MM.1S (cell line): ENCODE results near the gene LURAP1L.

Experiments
- DNase-seq: peaks from one replicate; pipeline ENCODE4 v3.0.0-alpha.2; 2015
- H2AFZ ChIP-seq: fragments of 300-600 bp; sonication (generic); 2 replicates; pipeline ENCODE4 v1.6.0; 2016; ENCODE audit warnings: antibody characterized with exemption, low read length
- H3F3A ChIP-seq: fragments of 300-600 bp; sonication (generic); 2 replicates; pipeline ENCODE4 v1.6.1; 2016; ENCODE audit warnings: mild to moderate bottlenecking, antibody characterized with exemption, low read length, moderate library complexity, mixed read lengths; ENCODE audit not compliant: insufficient read depth
- H3K27ac ChIP-seq: fragments of 300-600 bp; sonication (generic); 2 replicates; pipeline ENCODE4 v1.5.1; 2016; ENCODE audit warnings: mild to moderate bottlenecking, low read length
- H3K27me3 ChIP-seq: fragments of 300-600 bp; sonication (generic); replicated peaks from 2 replicates; pipeline ENCODE4 v1.6.0; 2016; ENCODE audit warnings: low read length; ENCODE audit not compliant: insufficient read depth
- H3K36me3 ChIP-seq: fragments of 300-600 bp; sonication (generic); replicated peaks from 2 replicates; pipeline ENCODE4 v1.6.1; 2016; ENCODE audit warnings: mild to moderate bottlenecking, low read length, mixed read lengths; ENCODE audit not compliant: insufficient read depth
- H3K4me1 ChIP-seq: fragments of 300-600 bp; sonication (generic); 2 replicates; pipeline ENCODE4 v1.6.1; 2016; ENCODE audit warnings: low read length, mixed read lengths
- H3K4me2 ChIP-seq: fragments of 300-600 bp; sonication (generic); 2 replicates; pipeline ENCODE4 v1.6.0; 2016; ENCODE audit warnings: low read depth, low read length
- H3K4me3 ChIP-seq: fragments of 300-600 bp; sonication (generic); 2 replicates; pipeline ENCODE4 v1.5.1; 2016; ENCODE audit warnings: low read length, mixed read lengths
- H3K79me2 ChIP-seq: fragments of 300-600 bp; sonication (generic); 2 replicates; pipeline ENCODE4 v1.6.1; 2016; ENCODE audit warnings: mixed run types, low read length, mixed read lengths
- H3K9ac ChIP-seq: fragments of 300-600 bp; sonication (generic); 2 replicates; pipeline ENCODE4 v1.6.1; 2016; ENCODE audit warnings: low read length, mixed read lengths
- H3K9me2 ChIP-seq: fragments of 300-600 bp; sonication (generic); replicated peaks from 2 replicates; pipeline ENCODE4 v1.6.1; 2016; ENCODE audit warnings: mild to moderate bottlenecking, low read length, mixed read lengths; ENCODE audit not compliant: insufficient read depth
- H3K9me3 ChIP-seq: fragments of 300-600 bp; sonication (generic); replicated peaks from 2 replicates; pipeline ENCODE4 v1.6.1; 2016; ENCODE audit warnings: mild to moderate bottlenecking, low read length, mixed read lengths; ENCODE audit not compliant: insufficient read depth
- H4K20me1 ChIP-seq: fragments of 300-600 bp; sonication (generic); 2 replicates; pipeline ENCODE4 v1.6.1; 2016; ENCODE audit warnings: mild to moderate bottlenecking, low read length, moderate library complexity, mixed read lengths; ENCODE audit not compliant: insufficient read depth
- CTCF ChIP-seq: fragments of 300-600 bp; sonication (generic); IDR thresholded peaks from 2 replicates; pipeline ENCODE4 v1.5.1; 2016; ENCODE audit warnings: antibody characterized with exemption, low read length, mixed read lengths
- EZH2 ChIP-seq: fragments of 300-600 bp; sonication (generic); optimal IDR thresholded peaks from 2 replicates; pipeline ENCODE3; 2017; ENCODE audit warnings: low read depth, mild to moderate bottlenecking, antibody characterized with exemption, low read length, mixed read lengths
- EZH2phosphoT487 ChIP-seq: fragments of 300-600 bp; sonication (generic); IDR thresholded peaks from 2 replicates; pipeline ENCODE4 v1.6.1; 2018; ENCODE audit warnings: antibody characterized with exemption, low read length

LURAP1L gene

GRCh38 chr9:12812710-12813109, 37.9 kb downstream of the LURAP1L start:
- Histone ChIP-seq H3K27me3 (no peaks in the 10 kb centered on the region), H3F3A (peaks cover 6% of the 10 kb centered on the region; the same call in 1 of the 2 replicates), H3K4me3 (no peak overlapping the region), H4K20me1 (no peaks in the 10 kb centered on the region), H3K36me3 (no peaks in the 10 kb centered on the region), H3K4me1 (peaks cover 3% of the 10 kb centered on the region; the same call in 1 of the 2 replicates), H3K27ac (no peak overlapping the region), H3K79me2 (no peaks in the 10 kb centered on the region), H3K9ac (no peak overlapping the region), H2AFZ (no peak overlapping the region), H3K9me2 (no peaks in the 10 kb centered on the region), H3K4me2 (no peak overlapping the region), H3K9me3 (no peaks in the 10 kb centered on the region)
- DNase-seq = no peak
- TF ChIP-seq CTCF = no peak
- no peak for TF ChIP-seq EZH2phosphoT487
- TF ChIP-seq EZH2 = no peak

- no peak overlapping the region for H3K4me3 ChIP-seq
- no peaks in the 10 kb centered on the region for H3K27me3 ChIP-seq
- H3K27ac ChIP-seq = peak overlapping the region; percentile 88; the same call in 1 of the 2 replicates
- TF ChIP-seq EZH2phosphoT487 = no peak
- TF ChIP-seq CTCF = no peak
- no peak for TF ChIP-seq EZH2
- no peaks in the 10 kb centered on the region for H3K9me3 ChIP-seq
- H3K9me2 ChIP-seq = no peaks in the 10 kb centered on the region
- no peak for DNase-seq
- H3K36me3 ChIP-seq = no peaks in the 10 kb centered on the region
- no peaks in the 10 kb centered on the region for H3K79me2 ChIP-seq
- no peaks in the 10 kb centered on the region for H4K20me1 ChIP-seq
- H3K9ac ChIP-seq = peak overlapping the region; percentile 65
- no peak overlapping the region for H2AFZ ChIP-seq
- peak overlapping the region; percentile 78; the same call in 1 of the 2 replicates for H3K4me2 ChIP-seq
- H3K4me1 ChIP-seq = peaks cover 3% of the 10 kb centered on the region; the same call in 1 of the 2 replicates
- H3F3A ChIP-seq = peaks cover 6% of the 10 kb centered on the region; the same call in 1 of the 2 replicates
Measured at GRCh38 chr9:12813533-12813932, 38.7 kb downstream of the LURAP1L start.

GRCh38 chr9:12813960-12814876, 39.4 kb downstream of the LURAP1L start:
- TF ChIP-seq EZH2phosphoT487 = no peak
- TF ChIP-seq EZH2 = no peak
- TF ChIP-seq CTCF = no peak; the same call in 1 of the 2 replicates
- Histone ChIP-seq H3F3A (peaks cover 6% of the 10 kb centered on the region; the same call in 1 of the 2 replicates), H3K27ac (peak overlapping the region; percentile 88), H3K4me3 (peak overlapping the region; percentile 49), H3K4me2 (peak overlapping the region; percentile 78), H3K36me3 (no peaks in the 10 kb centered on the region), H2AFZ (peak overlapping the region; percentile 61), H3K9me2 (no peaks in the 10 kb centered on the region), H3K9me3 (no peaks in the 10 kb centered on the region), H3K9ac (peak overlapping the region; percentile 65), H4K20me1 (no peaks in the 10 kb centered on the region), H3K27me3 (no peaks in the 10 kb centered on the region), H3K4me1 (peaks cover 3% of the 10 kb centered on the region; the same call in 1 of the 2 replicates), H3K79me2 (no peaks in the 10 kb centered on the region)
- DNase-seq = peak; percentile 71
